Measurements from ENCODE around the gene STOML2. TPM values are rescaled to one million over a fixed set of nuclear protein-coding genes. Genes with fewer than 3 reads are reported as not detected.

STOML2 gene
- total and polyA plus RNA-seq, 9 of the 15 experiments (the other 6 are each of a cell fraction or from before 2014, with no cell fraction given): 110 to 220 (median 174) TPM

DNA sequence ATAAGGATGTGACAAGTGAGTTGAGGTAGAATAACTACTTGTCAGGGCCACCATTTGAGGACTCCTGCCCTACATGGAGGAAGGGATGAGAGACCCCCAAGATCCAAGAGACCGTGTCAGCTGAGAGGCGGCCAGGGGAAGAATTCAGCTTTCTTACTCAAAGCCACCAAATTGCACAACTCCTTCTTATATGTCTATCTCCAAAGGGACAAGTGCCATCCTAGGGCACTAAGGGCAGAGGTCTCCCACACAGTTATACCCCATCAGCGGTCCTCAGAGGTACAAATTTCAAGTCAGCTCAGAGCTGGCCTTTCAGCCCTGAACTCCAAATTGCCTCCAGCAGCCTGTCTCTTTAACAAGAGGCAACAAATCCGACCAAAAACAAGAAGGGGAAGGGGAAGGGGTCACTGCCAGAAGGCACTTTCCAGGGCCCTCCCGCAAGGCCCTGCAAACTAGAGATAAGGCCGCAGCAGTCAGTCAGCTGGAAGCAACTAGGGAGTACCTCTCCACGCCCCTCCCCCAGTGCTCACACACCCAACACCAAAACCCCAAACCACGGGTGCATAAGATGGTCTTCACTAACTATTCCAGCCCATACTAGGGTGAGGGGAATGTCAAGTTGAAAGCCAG is 6.1 kb upstream of the STOML2 start (continued):
- TF ChIP-seq FOXK1 (CRISPR knock-in tag; IDR thresholded peaks at IDR 0.05; ENCODE audit: borderline replicate concordance): 0 out of 2 replicates have a peak, but pooled peaks have one; percentile 50
- no peak for TF ChIP-seq PURB (CRISPR knock-in tag; IDR thresholded peaks at IDR 0.05; ENCODE audit: low read depth)
- TF ChIP-seq PML (IDR thresholded peaks at IDR 0.05; ENCODE audit: low read length): peak; percentile 86
- no peak for TF ChIP-seq ZNF583 (CRISPR knock-in tag; IDR thresholded peaks at IDR 0.05)
- no peak for TF ChIP-seq MCM3 (IDR thresholded peaks at IDR 0.05)
- no peak for TF ChIP-seq ZNF717 (CRISPR knock-in tag; IDR thresholded peaks at IDR 0.05)
- TF ChIP-seq POLR2AphosphoS5 (IDR thresholded peaks at IDR 0.05; ENCODE audit: control insufficient read depth, insufficient read depth, low read depth, low read length): peak; percentile 84
- no peak for TF ChIP-seq MLX (CRISPR knock-in tag; conservative IDR thresholded peaks at IDR 0.05)
- TF ChIP-seq DACH1 (IDR thresholded peaks at IDR 0.05; ENCODE audit: partially characterized antibody): peak; percentile 92
- TF ChIP-seq RAD21 (CRISPR knock-in tag; conservative IDR thresholded peaks at IDR 0.05 in 1 of 2, IDR thresholded peaks at IDR 0.05 in 1 of 2): peak in 1 of 2 experiments; percentile 21; a peak in 1 of 4 replicates
- TF ChIP-seq SMARCC2 (IDR thresholded peaks at IDR 0.05; ENCODE audit: low read depth): peak; percentile 82; the same call in 1 of the 2 replicates
- no peak for TF ChIP-seq TEAD2 (tag; IDR thresholded peaks at IDR 0.05)
- TF ChIP-seq, protein P1, sequence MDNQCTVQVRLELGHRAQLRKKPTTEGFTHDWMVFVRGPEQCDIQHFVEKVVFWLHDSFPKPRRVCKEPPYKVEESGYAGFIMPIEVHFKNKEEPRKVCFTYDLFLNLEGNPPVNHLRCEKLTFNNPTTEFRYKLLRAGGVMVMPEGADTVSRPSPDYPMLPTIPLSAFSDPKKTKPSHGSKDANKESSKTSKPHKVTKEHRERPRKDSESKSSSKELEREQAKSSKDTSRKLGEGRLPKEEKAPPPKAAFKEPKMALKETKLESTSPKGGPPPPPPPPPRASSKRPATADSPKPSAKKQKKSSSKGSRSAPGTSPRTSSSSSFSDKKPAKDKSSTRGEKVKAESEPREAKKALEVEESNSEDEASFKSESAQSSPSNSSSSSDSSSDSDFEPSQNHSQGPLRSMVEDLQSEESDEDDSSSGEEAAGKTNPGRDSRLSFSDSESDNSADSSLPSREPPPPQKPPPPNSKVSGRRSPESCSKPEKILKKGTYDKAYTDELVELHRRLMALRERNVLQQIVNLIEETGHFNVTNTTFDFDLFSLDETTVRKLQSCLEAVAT (IDR thresholded peaks at IDR 0.05): peak in 1 of 2 experiments; percentile 55; a peak in 2 of 4 replicates
- 0 out of 2 replicates have a peak, but pooled peaks have one; percentile 54 for TF ChIP-seq ZBTB2 (IDR thresholded peaks at IDR 0.05)
- peak; percentile 83 for TF ChIP-seq NEUROD1 (IDR thresholded peaks at IDR 0.05; ENCODE audit: borderline replicate concordance, low read depth, low read length, partially characterized antibody)
- peak; percentile 30; the same call in 1 of the 2 replicates for TF ChIP-seq MTA1 (IDR thresholded peaks at IDR 0.05; ENCODE audit: borderline replicate concordance)
- TF ChIP-seq, protein P2, sequence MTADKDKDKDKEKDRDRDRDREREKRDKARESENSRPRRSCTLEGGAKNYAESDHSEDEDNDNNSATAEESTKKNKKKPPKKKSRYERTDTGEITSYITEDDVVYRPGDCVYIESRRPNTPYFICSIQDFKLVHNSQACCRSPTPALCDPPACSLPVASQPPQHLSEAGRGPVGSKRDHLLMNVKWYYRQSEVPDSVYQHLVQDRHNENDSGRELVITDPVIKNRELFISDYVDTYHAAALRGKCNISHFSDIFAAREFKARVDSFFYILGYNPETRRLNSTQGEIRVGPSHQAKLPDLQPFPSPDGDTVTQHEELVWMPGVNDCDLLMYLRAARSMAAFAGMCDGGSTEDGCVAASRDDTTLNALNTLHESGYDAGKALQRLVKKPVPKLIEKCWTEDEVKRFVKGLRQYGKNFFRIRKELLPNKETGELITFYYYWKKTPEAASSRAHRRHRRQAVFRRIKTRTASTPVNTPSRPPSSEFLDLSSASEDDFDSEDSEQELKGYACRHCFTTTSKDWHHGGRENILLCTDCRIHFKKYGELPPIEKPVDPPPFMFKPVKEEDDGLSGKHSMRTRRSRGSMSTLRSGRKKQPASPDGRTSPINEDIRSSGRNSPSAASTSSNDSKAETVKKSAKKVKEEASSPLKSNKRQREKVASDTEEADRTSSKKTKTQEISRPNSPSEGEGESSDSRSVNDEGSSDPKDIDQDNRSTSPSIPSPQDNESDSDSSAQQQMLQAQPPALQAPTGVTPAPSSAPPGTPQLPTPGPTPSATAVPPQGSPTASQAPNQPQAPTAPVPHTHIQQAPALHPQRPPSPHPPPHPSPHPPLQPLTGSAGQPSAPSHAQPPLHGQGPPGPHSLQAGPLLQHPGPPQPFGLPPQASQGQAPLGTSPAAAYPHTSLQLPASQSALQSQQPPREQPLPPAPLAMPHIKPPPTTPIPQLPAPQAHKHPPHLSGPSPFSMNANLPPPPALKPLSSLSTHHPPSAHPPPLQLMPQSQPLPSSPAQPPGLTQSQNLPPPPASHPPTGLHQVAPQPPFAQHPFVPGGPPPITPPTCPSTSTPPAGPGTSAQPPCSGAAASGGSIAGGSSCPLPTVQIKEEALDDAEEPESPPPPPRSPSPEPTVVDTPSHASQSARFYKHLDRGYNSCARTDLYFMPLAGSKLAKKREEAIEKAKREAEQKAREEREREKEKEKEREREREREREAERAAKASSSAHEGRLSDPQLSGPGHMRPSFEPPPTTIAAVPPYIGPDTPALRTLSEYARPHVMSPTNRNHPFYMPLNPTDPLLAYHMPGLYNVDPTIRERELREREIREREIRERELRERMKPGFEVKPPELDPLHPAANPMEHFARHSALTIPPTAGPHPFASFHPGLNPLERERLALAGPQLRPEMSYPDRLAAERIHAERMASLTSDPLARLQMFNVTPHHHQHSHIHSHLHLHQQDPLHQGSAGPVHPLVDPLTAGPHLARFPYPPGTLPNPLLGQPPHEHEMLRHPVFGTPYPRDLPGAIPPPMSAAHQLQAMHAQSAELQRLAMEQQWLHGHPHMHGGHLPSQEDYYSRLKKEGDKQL (CRISPR knock-in tag; IDR thresholded peaks at IDR 0.05; ENCODE audit: borderline replicate concordance): no peak
